Eye (tissue), 1 donor: Measurements from ENCODE around the gene POMT2.
"Not testable (repeated sequence)": the region's sequence is repeated elsewhere in the genome, so short reads cannot be mapped to it uniquely, and the experiment has no call there.

Source experiments
- DNase-seq: peaks from one replicate; pipeline ENCODE4 v3.0.0-alpha.2; 2015

The POMT2 gene

DNA sequence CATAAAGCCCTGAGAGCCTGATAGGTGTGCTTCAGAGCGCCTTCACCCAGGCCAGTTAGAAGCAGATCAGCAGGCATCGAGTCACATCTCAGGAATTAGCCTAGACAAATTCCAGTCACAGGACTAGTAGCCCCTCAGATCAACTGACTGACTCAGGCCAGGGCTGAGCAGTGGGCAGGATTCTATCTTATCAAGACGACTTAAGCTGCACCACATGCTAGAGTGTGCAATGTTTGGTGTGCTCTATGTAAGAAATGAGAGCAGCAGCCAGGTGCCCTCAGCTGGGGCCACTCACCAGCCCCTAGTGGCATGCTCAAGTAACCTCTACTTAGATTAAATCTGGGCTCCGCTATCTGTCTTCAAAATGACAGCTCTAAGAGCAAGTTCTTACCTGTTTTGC, 30.0 kb downstream of the POMT2 start:
- DNase-seq, result no peak

DNA sequence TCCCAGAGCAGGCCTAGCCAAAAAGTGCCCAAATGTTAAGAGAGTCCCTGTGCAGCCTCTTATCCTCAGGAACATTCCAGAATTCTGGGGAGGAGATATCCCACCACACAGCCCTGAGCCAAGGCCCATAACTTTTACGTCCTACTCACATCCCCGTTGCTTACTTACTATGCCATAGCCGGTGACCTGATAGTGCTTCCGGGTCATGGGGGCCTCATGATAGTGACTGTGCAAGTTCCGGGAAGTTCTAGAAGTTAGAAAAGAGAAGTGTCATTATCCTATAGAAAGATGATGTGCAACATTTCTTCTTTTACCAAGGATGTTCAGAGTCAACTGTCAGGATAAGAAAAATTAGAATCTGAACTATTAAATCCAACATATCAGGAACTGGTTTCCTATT, 34.1 kb downstream of the POMT2 start:
- DNase-seq, result no peak

DNA sequence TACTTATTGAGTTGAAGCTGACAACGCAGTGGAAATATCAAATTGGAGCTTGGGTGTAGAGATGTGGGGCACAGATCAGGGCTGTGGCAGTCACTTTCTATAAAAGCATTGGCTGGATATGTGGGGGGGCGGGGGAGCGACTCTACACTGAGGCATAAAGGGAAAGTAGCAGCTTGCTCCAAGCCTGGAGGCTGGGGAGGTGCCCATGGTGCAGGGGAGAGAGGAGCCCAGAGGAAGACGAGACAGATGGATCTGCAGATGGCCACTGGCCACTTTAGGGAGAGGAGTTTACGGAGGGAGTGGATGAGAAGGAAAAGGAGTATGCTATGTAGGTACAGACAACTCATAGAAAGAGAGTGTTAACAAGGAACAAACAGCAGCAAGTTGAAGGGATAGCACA, 36.2 kb downstream of the POMT2 start:
- DNase-seq, result no peak

GRCh38 chr14:77284066-77284465, 36.6 kb downstream of the POMT2 start:
- no peak for DNase-seq

DNA sequence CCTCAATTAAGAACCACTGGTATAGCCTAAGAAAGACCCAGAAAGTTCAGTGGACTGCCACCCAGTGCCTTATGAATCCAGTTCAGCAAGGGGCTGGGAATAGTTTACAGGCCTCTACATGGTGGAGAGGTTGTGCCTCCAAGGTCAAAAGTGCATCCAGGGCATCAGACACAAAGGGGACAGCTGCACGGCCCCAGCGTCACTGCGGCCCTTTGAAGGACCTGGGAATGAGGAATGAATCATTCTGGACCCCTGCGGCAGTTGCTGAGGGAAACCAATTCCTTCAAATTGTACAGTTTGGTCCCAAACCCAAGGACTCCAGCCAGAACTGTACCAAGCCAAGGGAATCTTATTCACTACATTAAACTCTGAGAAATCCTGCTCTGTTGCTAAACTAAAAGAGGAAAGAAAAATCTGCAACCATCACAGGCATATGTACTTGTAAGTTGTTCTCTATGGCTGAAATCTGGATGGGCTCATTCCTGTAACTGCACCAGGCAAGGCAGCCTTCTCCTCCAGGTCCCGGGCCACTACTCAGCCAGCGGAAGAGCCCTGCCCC, 38.8 kb downstream of the POMT2 start:
- no peak for DNase-seq

DNA sequence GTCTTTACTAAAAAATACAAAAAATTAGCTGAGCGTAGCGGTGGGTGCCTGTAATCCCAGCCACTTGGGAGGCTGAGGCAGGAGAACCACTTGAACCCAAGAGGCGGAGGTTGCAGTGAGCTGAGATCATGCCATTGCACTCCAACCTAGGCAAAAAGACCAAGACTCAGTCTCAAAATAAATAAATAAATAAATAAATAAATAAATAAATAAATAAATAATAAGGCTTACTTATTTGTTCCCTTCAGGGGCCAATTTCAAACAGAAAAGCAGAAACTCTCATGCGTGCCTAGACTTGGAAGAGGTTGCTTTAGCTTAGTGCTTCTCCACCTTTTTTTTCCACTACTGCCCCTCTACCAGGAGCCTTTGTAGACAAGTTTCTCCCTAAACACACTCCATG, 39.8 kb downstream of the POMT2 start:
- not testable (repeated sequence) for DNase-seq

GRCh38 chr14:77279719-77280118, 41.0 kb downstream of the POMT2 start:
- no peak for DNase-seq

DNA sequence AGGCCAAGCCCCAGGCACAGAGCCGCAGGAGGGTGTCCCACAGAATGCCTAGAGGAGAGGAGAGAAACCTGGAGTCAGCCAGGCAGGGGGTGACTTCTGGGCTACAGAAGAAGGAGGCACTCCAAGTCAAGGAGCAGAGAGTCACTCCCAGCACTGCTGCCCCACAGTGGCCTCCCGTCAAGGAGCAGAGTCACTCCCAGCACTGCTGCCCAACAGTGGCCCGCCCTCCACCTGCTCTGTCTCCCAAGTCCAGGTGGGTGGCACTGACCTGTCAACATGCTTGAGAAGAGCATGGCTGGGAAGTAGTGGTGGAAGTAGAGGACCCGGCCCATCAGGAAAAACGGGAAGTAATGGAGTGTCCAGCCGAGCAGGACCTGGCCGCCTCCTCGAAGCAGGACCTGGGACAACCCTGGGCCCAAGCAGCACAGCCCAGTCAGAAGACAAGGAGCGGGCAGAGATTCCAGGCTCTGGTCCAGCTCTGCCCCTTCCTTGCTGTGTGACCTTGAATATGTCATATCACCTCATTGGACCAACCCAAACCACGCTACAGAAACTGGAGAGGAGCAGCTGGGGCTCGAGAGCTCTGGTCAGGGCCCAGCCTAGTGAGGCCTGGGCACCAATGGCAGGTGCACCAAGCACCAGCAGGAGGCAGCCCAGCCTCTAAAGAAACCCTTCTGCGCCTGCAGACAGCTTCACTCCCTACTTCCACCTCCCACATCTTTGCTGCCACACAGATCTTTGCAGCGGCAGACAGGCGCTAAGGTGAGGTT, 42.0 kb downstream of the POMT2 start:
- no peak for DNase-seq

- DNase-seq, result no peak
These were observed 43.7 kb downstream of the POMT2 start for GRCh38 chr14:77276959-77277358.

DNA sequence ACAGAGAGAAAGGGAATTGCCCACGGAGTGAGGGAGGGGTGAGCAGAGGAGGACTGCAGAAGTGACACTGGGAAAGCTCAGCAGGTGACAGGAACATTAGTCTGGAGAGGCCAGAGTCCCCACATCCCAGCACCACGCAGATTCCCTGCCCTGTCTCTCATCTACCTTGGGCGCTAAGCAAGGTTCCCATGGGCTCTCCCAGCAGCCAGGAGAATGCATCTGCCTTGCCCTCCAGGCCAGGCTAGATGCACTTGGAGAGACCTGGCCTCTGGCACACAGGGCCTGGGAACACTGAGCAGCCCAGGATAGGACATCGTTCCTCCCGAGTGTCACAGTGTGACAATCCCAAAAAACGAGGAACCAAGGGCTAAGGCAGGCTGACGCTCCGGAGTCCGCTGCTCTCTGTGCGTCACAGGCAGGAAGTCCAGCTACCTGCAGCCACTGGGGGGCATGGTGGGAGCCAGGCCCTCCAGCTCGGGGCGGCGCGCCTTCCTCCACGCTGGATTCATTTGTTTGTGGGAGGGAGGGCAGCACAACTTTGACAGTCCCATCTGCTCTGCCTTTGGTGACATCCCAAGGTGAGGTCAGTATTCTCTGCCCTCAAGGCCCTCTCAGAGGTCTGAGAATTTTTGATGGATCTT, 44.3 kb downstream of the POMT2 start:
- no peak for DNase-seq

DNA sequence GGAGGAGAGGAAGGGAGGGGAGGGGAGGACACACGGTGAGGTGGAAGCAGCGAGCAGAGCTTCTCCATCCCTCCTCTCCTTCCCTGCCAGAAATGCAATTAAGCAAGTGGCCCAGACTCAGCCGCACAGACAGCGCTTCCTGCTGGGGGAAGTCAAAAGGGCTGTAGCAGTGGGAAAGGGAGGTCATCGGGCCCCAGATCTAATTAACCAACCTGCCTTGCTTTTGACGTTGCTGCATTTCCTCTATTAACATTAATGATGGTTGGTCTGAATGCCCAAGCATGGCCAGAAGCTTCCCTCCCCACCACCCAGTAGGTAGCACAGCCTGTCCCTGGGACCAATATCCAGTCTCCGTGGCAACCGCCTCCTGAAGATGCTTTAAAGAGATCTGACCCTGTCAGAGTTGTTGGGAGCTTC, 45.1 kb downstream of the POMT2 start:
- DNase-seq, result peak; percentile 83

DNA sequence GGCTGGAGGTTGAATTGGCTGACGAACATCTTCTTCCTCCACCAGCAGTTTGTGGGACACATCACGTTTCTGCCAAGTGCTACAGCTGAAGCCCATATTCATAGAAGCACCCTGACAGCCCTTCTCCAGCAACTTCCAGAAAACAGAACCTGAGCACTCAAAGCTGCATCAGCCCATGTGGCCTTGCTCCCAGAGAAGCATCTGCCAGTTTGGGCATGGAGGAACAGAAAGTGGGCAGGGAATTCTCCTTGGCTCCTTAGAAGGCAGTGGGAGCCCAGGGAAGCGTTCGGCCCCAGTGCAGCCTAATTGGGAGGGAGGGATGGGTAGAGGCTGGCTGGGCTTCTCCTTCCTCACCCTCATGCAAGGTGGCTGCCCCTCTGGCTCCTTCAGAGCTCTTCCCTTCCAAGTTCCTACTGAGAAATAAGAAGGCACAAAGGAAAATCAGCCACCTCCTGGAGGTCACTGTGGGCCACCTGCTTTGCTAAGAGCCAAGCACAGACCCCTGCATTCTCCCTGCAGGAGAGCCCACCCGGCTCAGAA, 45.6 kb downstream of the POMT2 start:
- no peak for DNase-seq

DNA sequence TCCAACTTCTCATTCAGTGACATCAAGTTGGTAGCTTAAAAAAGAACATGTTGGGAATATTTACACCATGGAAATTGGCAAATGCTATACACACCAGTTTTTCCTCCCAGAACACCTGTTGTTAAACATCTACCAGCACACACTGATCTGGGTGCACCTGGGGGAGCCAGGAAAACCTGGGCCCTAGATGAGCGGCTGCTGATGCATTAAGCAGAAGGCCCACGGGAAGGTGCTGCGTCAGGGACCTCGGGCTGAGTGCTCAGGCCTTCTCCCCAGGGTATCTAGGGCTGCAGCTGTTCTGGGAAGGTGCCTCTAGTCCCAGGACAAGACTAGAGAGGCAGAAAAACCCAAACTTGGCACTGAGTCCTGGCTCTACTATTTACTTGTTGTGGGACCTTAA, 46.9 kb downstream of the POMT2 start:
- DNase-seq, result no peak

DNA sequence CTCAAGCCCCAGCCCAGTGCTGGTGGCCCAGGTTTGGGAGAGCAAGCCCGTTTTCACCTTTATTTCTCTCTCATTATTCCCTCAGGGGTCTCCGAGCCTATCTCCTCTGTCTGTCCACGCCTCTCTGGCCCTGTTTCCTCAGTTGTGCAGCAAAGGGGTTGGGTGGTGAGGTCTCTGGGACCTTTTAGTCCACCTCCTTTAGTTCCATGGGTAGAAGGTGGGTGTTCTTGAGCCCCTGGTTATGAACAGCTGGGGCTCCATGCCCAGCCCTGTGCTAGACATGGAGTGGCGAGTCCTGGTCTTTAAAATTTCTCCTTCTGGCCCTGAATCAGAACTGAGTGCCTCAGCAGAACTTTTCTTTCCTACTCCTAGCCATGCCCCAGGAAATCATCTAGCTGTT, 48.4 kb downstream of the POMT2 start:
- no peak for DNase-seq

GRCh38 chr14:77271113-77271710, 49.5 kb downstream of the POMT2 start, which contains the start of gene NGB:
NGB (minus strand) TSS chr14:77271206; CDS start chr14:77270937, 269 bp downstream.
- DNase-seq, result no peak

GRCh38 chr14:77270361-77271112, 50.1 kb downstream of the POMT2 start:
- DNase-seq, result peak; percentile 38

- DNase-seq, result peak; percentile 6
These were observed 51.6 kb downstream of the POMT2 start for GRCh38 chr14:77268989-77269600.

- DNase-seq, result no peak
These were observed 52.6 kb downstream of the POMT2 start for GRCh38 chr14:77267937-77268699.

- no peak for DNase-seq
These were observed 54.3 kb downstream of the POMT2 start for GRCh38 chr14:77266336-77266735.

- no peak for DNase-seq
These were observed 54.9 kb downstream of the POMT2 start for GRCh38 chr14:77265561-77266335.

- DNase-seq, result no peak
These were observed 55.5 kb downstream of the POMT2 start for GRCh38 chr14:77265187-77265515.
